Nephron progenitor cell (in vitro differentiated cells): ENCODE data around the gene RPL38.

Experiments
- DNase-seq: peaks from one replicate; pipeline ENCODE4 v3.0.0; 2021
- H3K27ac Mint-ChIP-seq: 2 replicates; pipeline ENCODE4 v1.8.0; 2021; ENCODE audit warnings: mild to moderate bottlenecking, moderate library complexity, mixed read lengths
- H3K27me3 Mint-ChIP-seq: 2 replicates; pipeline ENCODE4 v1.8.0; 2021; ENCODE audit warnings: mild to moderate bottlenecking, low read depth, mixed read lengths; ENCODE audit not compliant: poor library complexity
- H3K36me3 Mint-ChIP-seq: 2 replicates; pipeline ENCODE4 v1.8.0; 2021; ENCODE audit warnings: low read depth, mixed read lengths
- H3K4me1 Mint-ChIP-seq: 2 replicates; pipeline ENCODE4 v1.8.0; 2021; ENCODE audit warnings: mixed read lengths
- H3K4me3 Mint-ChIP-seq: 2 replicates; pipeline ENCODE4 v1.8.0; 2021; ENCODE audit warnings: mild to moderate bottlenecking, moderate library complexity, mixed read lengths
- H3K9me3 Mint-ChIP-seq: 2 replicates; pipeline ENCODE4 v1.8.0; 2021; ENCODE audit warnings: mild to moderate bottlenecking, moderate library complexity, mixed read lengths
- CTCF ChIP-seq: fragments of 200-600 bp; sonication (generic); IDR thresholded peaks from 2 replicates; pipeline ENCODE4 v1.5.0; 2021; ENCODE audit warnings: antibody characterized with exemption

RPL38 gene

DNA sequence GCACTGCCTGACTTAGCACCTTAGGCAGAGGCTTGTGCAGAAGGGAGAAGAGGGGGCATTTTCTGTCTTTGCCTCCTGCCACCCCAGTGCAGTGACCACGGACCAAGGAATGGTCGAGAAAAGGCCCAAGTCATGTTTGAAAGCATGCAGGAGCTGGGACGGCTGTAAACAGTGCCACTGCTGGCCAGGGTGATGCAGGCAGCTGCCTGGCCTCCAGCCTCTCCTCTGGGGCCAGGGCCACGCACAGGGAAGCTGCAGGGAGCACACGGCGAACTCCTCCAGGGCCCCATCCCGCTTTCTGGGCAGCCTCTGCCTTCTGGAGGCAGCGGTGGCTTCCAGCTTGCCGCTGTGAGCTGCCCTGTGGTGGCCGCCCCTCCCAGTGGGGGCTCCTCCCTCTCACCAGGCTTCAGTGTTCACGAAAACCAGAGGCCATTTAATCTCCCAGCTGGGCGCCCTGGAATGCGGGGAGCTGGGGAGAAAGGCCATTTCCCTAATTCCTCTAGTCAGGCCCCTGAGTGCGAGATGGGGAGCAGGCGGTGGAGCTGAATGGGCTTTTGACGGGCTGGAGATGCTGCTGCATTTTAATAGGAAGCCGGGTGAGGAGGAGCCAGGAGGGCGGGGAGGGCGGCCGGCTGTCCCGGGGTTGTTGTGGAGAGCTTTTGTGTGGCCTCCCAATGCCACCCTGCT, 41.8 kb downstream of the RPL38 start:
- Mint-ChIP-seq H3K27me3 (peaks cover 18% of the 10 kb centered on the region), H3K4me1 (peaks cover 40% of the 10 kb centered on the region), H3K36me3 (peaks cover 4% of the 10 kb centered on the region), H3K9me3 (peaks cover 13% of the 10 kb centered on the region), H3K4me3 (peak overlapping the region; percentile 59), H3K27ac (no peak overlapping the region)
- peak; percentile 66 for DNase-seq
- TF ChIP-seq CTCF = no peak

DNA sequence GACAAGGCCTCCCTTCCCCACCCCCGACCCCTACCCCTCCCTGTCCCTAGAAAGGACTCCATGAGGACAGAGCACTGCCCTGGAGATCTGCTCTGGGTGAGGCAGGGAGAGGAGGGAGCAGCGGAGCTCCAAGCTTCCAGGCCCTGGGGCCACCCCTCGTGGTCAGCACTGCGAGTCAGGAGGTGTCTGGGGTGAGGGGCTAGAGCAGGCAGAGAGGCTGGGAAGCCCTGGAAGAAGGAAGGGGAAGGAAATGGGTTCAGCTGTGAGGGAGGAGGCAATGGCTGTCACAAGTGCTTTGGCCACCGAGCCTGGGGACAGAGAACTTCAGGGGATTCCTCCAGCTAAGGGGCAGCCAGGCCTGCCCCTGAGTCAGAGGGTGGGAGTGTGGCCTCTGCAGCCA, 42.4 kb downstream of the RPL38 start:
- no peak overlapping the region for H3K4me3 Mint-ChIP-seq
- no peak overlapping the region for H3K27ac Mint-ChIP-seq
- peaks cover 4% of the 10 kb centered on the region for H3K36me3 Mint-ChIP-seq
- H3K9me3 Mint-ChIP-seq = peaks cover 13% of the 10 kb centered on the region
- peaks cover 37% of the 10 kb centered on the region for H3K4me1 Mint-ChIP-seq
- H3K27me3 Mint-ChIP-seq = peaks cover 18% of the 10 kb centered on the region
- no peak for TF ChIP-seq CTCF
- no peak for DNase-seq

DNA sequence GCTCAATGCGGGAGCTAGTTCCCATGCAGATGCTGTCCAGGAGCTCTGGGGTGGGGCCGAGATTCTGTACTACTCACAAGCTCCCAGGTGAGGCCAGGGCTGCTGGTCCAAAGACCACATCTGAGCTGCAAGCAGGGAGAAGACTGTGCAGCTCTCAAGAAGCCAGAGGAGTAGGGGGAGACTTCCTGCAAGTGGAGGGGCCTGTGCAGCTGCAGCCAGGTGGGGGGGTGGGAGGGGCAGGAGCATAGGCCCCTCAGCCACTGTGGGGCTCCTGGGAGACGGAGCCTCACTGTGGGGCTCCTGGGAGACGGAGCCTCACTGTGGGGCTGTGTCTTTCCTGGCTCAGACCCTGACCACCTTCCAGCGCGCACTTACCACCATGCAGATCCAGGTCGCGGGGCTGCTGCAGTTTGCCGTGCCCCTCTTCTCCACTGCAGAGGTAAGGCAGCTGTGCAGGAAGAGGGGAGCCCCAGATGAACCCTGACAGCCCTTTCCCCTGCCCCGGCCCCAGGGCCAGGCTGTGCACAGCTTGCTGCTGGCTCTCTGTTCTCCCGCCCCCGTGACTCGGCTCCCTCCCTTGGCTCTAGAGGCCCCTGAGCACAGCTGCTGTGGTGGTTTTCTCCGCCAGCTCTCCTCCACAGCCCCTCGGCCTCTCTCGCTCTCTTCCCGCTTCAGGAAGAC, 46.3 kb downstream of the RPL38 start:
- no peak for TF ChIP-seq CTCF
- Mint-ChIP-seq H3K27ac (peak overlapping the region; percentile 48), H3K4me3 (no peak overlapping the region), H3K4me1 (peaks cover 30% of the 10 kb centered on the region), H3K9me3 (peaks cover 13% of the 10 kb centered on the region), H3K36me3 (peaks cover 4% of the 10 kb centered on the region), H3K27me3 (peaks cover 11% of the 10 kb centered on the region)
- DNase-seq = no peak

DNA sequence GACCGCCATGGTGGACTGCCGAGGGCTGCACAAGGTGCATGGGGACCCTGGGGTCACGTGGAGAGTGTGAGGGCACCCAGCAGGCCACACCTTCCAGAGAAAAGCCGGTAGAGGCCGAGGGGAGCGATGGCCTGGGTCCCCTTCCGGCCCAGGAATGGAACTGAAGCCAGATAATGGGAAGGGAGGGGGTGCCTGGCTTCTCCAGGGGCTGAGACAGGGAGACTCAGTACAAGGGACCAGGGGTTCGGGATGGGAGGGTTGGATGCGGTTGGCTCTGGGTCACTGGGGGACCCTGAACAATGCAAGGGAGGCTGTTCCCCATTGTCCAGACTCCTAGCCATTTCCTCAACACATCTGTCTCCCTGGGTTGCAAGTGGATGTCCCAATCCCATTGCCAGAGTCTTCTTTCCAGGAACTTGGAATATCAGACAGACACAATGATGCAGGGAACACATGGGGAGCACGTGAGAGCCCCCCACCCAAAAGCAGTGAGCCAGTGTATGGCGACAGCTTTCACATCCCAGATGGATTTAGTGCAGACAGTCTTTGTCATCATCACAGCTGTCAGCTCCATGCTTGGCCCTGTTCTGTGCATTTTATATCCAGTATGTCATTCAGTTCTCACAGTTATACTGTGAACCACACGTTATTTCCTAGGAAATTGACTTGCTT, 47.0 kb downstream of the RPL38 start:
- H3K4me3 Mint-ChIP-seq = no peak overlapping the region
- no peak overlapping the region for H3K27ac Mint-ChIP-seq
- H3K36me3 Mint-ChIP-seq = peaks cover 4% of the 10 kb centered on the region
- H3K9me3 Mint-ChIP-seq = peaks cover 13% of the 10 kb centered on the region
- H3K4me1 Mint-ChIP-seq = peaks cover 23% of the 10 kb centered on the region
- peaks cover 11% of the 10 kb centered on the region for H3K27me3 Mint-ChIP-seq
- TF ChIP-seq CTCF = no peak
- no peak for DNase-seq

DNA sequence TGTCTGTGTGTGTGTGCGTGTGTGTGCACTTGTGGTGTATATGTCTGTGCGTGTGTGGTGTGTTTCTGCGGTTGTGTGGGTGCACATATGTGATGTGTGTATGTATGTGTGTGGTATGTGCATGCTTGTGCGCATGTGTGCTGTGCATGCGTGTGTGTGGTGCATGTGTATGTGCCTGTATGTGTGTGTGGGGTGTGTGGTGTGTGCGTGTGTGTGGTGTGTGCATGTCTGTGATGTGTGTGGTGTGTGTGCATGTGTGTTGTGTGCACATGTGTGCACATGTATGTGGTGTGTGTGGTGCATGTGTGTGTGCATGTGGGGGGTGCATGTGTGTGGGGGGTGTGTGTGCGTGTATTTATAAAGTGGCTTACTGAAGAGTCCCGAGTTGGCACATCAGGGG, 47.6 kb downstream of the RPL38 start:
- Mint-ChIP-seq H3K9me3 (peaks cover 13% of the 10 kb centered on the region), H3K4me1 (peaks cover 17% of the 10 kb centered on the region), H3K4me3 (no peak overlapping the region), H3K27me3 (peaks cover 11% of the 10 kb centered on the region), H3K36me3 (peaks cover 4% of the 10 kb centered on the region), H3K27ac (no peak overlapping the region)
- DNase-seq = no peak
- no peak for TF ChIP-seq CTCF
